ENCODE measurements around the gene PTPN1. TPM values are rescaled to one million over a fixed set of nuclear protein-coding genes. Genes with fewer than 3 reads are reported as not detected.
A peak's percentile ranks its signal among the peaks of the same experiment; 100 is the strongest.

Gene PTPN1
- total RNA-seq, 1 donor from 2014 or later, result 43.8 TPM

DNA sequence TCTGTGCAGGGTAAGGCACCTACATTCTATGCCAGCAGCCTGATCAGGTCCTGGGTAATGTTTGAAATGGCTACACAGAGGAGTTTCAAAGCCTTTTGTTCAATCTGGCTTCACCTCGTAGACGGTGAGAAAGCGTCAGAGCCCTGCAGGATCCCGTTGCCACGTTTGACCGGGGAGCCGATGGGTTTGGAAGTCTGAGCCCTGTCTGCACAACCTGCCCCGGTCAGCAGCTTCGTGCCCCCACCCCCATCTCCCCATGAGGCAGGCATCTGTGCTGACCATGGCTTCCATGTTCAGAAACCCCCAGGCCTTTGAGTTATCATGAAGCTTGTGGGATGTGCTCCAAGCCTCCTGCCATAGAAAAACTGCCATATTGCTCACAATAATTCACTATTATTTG is 63.9 kb downstream of the PTPN1 start:
- no peaks in the 10 kb centered on the region for H3K27me3 Mint-ChIP-seq (ENCODE audit: low read depth)

DNA sequence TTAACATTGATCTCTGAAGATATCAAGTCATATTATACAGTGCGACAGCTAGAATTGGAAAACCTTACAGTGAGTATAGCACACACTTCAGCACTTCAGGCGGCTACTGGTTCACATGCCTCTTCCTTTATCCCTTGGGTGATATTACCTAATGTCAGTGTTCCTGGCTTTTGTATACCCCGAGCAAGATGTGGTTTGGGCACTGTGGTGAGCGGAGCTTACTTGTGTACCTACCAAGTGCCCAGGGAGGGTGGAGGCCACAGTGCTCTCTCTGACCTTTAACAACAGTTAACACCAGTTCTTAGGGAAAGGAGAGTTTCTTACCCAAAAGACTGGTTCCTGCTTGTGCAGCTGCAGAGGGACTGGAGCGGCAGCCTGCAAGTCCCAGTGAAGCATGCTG is 64.4 kb downstream of the PTPN1 start:
- Mint-ChIP-seq H3K27me3 (ENCODE audit: low read depth) (no peaks in the 10 kb centered on the region), H3K4me3 (no peak overlapping the region), H3K36me3 (ENCODE audit: low read depth) (peaks cover 10% of the 10 kb centered on the region), H3K27ac (ENCODE audit: unreplicated experiment) (no peak overlapping the region), H3K9me3 (no peaks in the 10 kb centered on the region), H3K4me1 (peaks cover 13% of the 10 kb centered on the region)
- no peak for DNase-seq (ENCODE audit: low read depth, low spot score)
- TF ChIP-seq, protein P1, sequence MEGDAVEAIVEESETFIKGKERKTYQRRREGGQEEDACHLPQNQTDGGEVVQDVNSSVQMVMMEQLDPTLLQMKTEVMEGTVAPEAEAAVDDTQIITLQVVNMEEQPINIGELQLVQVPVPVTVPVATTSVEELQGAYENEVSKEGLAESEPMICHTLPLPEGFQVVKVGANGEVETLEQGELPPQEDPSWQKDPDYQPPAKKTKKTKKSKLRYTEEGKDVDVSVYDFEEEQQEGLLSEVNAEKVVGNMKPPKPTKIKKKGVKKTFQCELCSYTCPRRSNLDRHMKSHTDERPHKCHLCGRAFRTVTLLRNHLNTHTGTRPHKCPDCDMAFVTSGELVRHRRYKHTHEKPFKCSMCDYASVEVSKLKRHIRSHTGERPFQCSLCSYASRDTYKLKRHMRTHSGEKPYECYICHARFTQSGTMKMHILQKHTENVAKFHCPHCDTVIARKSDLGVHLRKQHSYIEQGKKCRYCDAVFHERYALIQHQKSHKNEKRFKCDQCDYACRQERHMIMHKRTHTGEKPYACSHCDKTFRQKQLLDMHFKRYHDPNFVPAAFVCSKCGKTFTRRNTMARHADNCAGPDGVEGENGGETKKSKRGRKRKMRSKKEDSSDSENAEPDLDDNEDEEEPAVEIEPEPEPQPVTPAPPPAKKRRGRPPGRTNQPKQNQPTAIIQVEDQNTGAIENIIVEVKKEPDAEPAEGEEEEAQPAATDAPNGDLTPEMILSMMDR (conservative IDR thresholded peaks at IDR 0.05), result no peak

More for the DNA sequence above, 63.9 kb downstream of the PTPN1 start:
- Mint-ChIP-seq H3K4me3 (no peak overlapping the region), H3K27ac (ENCODE audit: unreplicated experiment) (no peak overlapping the region), H3K4me1 (peaks cover 13% of the 10 kb centered on the region), H3K36me3 (ENCODE audit: low read depth) (peaks cover 8% of the 10 kb centered on the region), H3K9me3 (no peaks in the 10 kb centered on the region)
- TF ChIP-seq, protein P1 (conservative IDR thresholded peaks at IDR 0.05), result no peak
- DNase-seq (ENCODE audit: low read depth, low spot score), result no peak

DNA sequence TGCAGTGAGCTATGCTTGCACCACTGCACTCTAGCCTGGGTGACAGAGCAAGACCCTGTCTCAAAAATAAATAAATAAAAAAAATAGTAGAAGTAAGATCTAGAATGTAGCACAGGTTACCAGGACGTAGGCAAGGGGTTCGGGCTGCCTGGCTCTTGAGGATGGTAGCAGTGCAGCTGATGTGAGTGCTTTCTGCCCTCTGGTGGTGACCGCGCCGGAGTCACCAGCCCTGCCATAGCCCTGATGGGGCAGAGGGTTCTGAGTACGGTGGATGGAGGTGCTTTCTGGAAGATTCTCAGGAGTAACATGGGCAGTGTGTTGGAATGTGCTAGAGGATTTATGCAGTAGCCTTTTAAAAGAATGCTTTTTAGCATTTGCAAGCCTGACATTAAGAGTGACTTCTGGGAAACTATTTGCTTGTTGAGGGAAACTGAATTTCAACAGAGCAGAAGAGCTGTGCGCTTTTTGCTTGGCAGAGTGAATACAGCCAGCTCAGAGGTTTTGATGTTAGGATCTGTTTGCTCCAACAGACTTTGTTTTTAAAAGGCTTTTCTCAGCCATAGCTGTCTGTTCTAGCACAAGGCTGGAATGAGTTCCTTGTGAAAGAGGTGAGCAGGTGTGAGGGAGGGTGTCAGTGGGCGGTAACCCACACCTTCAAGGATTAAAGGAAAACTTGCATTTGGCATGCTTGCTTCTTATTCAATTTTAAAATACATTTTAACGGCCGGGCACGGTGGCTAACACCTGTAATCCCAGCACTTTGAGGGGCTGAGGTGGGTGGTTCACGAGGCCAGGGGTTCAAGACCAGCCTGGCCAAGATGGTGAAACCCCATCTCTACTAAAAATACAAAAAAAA is 65.9 kb downstream of the PTPN1 start:
- peaks cover 13% of the 10 kb centered on the region for H3K4me1 Mint-ChIP-seq
- H3K9me3 Mint-ChIP-seq, result no peaks in the 10 kb centered on the region
- H3K27ac Mint-ChIP-seq (ENCODE audit: unreplicated experiment), result no peak overlapping the region
- no peak overlapping the region for H3K4me3 Mint-ChIP-seq
- no peaks in the 10 kb centered on the region for H3K27me3 Mint-ChIP-seq (ENCODE audit: low read depth)
- peak; percentile 46 for DNase-seq (ENCODE audit: low read depth, low spot score)
- peaks cover 10% of the 10 kb centered on the region for H3K36me3 Mint-ChIP-seq (ENCODE audit: low read depth)
- TF ChIP-seq, protein P1 (conservative IDR thresholded peaks at IDR 0.05), result peak; percentile 72

DNA sequence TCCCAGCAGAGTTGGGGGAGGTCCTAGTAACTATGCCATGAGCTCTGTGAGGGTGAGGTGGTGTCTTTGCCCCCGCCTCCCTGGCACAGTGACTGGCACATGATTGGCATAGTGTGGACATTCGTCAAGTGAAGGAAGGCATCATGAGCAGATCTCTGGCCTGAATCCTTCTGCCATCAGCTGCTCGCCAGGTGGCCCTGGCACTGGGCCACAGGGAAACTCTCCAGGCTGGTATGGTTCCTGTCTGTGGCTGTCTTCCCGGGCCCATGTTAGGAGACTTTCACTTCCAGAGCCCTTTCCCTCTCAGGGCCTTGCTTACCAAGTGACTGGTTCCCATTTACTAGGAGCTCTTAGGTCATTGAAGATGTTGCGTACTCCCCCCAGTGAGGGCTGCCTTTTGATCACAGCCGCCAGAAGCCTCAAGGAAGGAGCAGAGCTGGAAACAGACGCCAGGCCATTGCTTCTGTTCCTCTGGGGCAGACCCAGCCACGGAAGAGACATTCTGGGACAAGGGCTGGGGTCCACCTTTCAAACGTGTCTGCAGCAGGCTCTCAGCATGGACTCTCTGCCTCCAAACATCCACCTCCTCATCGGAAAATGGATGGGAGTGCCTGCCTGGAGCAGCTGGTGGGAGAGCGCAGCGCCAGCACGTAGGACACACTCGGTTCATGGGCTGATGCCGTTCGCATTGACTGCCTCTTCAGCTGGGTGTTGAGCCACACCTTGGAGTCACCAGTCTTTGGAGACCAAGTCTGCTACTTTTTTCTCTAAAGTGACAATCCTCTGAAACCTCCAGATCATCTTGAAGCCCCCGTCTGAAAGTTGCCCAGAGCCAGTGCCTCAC is 67.2 kb downstream of the PTPN1 start:
- Mint-ChIP-seq H3K27ac (ENCODE audit: unreplicated experiment) (no peak overlapping the region), H3K4me3 (no peak overlapping the region), H3K4me1 (peaks cover 10% of the 10 kb centered on the region), H3K27me3 (ENCODE audit: low read depth) (no peaks in the 10 kb centered on the region), H3K9me3 (no peaks in the 10 kb centered on the region), H3K36me3 (ENCODE audit: low read depth) (peaks cover 10% of the 10 kb centered on the region)
- DNase-seq (ENCODE audit: low read depth, low spot score), result no peak
- TF ChIP-seq, protein P1 (conservative IDR thresholded peaks at IDR 0.05), result no peak

DNA sequence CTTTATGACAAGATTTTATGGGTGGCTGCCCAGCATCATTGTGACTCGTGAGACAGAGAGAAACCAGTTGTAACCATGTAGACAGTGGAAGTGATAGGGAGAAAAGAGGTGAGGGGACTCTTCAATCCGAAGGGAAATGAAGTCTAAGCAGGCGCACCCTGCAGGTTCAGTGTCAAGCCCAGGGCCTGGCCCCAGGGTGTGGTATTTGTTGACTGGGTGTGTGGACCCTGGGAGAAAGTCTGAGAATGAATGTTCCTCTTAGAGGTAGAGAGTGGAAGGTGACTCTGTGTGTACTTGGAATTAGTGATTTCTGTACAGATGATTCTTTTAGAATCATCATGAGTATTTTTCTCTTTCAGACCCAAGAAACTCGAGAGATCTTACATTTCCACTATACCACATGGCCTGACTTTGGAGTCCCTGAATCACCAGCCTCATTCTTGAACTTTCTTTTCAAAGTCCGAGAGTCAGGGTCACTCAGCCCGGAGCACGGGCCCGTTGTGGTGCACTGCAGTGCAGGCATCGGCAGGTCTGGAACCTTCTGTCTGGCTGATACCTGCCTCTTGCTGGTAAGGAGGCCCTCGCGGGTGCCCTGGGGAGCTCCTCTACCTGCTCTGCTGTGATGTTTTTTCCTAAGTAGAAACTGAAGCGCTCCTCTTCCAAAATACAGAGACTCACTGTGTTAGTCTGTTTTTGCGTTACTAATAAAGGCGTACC is 68.0 kb downstream of the PTPN1 start:
- Mint-ChIP-seq H3K27ac (ENCODE audit: unreplicated experiment) (no peak overlapping the region), H3K4me3 (no peak overlapping the region), H3K4me1 (peaks cover 4% of the 10 kb centered on the region), H3K36me3 (ENCODE audit: low read depth) (peaks cover 10% of the 10 kb centered on the region), H3K27me3 (ENCODE audit: low read depth) (no peaks in the 10 kb centered on the region), H3K9me3 (no peaks in the 10 kb centered on the region)
- TF ChIP-seq, protein P1 (conservative IDR thresholded peaks at IDR 0.05), result no peak
- no peak for DNase-seq (ENCODE audit: low read depth, low spot score)

Measured in neural crest cell (in vitro differentiated cells).